Naive thymus-derived CD4-positive, alpha-beta T cell (primary cell): ENCODE data around the gene ZNHIT1. TPM values are rescaled to one million over a fixed set of nuclear protein-coding genes. Genes with fewer than 3 reads are reported as not detected.
A peak's percentile ranks its signal among the peaks of the same experiment; 100 is the strongest.
"Not testable (repeated sequence)": the region's sequence is repeated elsewhere in the genome, so short reads cannot be mapped to it uniquely, and the experiment has no call there.

ENCODE experiments used
- ATAC-seq: fragments of 150-1000 bp; cut with Tn5 transposase; 2 replicates; pipeline ENCODE4 v1.10.0; 2021; ENCODE audit warnings: mild to moderate bottlenecking, moderate library complexity
- CTCF ChIA-PET: fragments of 350-600 bp; sonication (Branson Sonifier 250); formaldehyde crosslinking; loops from one replicate; lab custom pipeline; 2021; ENCODE audit warnings: antibody characterized with exemption; lab: Charles Lee
- POLR2A ChIA-PET: fragments of 350-600 bp; sonication (Branson Sonifier 250); formaldehyde crosslinking; loops from one replicate; lab custom pipeline; 2021; ENCODE audit warnings: antibody characterized with exemption, inconsistent platforms; lab: Charles Lee
- DNase-seq, 9 donors: peaks; one replicate each; pipeline versions ENCODE4 v3.0.0 to v3.0.0-alpha.2; 2020 to 2022; ENCODE audit warnings: mixed read lengths in 1 of 9
- H3K27ac ChIP-seq: one replicate; pipeline ENCODE4 v1.7.0; 2013; ENCODE audit warnings: mild to moderate bottlenecking, low read depth, low read length, moderate library complexity
- H3K27me3 ChIP-seq, 2 donors: one replicate each; pipeline ENCODE4 v1.7.0; 2013; ENCODE audit warnings: low read length in 2 of 2, mild to moderate bottlenecking in 2 of 2, moderate library complexity in 2 of 2; ENCODE audit not compliant: control insufficient read depth in 2 of 2, insufficient read depth in 2 of 2
- H3K36me3 ChIP-seq, 3 experiments: 1 replicate in 2 of 3; 2 replicates in 1 of 3; pipeline ENCODE4 v1.7.0; 2013; ENCODE audit warnings: low read length in 3 of 3, mild to moderate bottlenecking in 3 of 3, moderate library complexity in 1 of 3; ENCODE audit not compliant: insufficient read depth in 3 of 3, control insufficient read depth in 2 of 3
- H3K4me1 ChIP-seq, 2 donors: one replicate each; pipeline ENCODE4 v1.7.0; 2013; ENCODE audit warnings: low read length in 2 of 2, mild to moderate bottlenecking in 2 of 2, moderate library complexity in 1 of 2; ENCODE audit not compliant: control insufficient read depth in 2 of 2, insufficient read depth in 2 of 2
- H3K4me3 ChIP-seq: 2 replicates; pipeline ENCODE4 v1.7.0; 2013; ENCODE audit warnings: mild to moderate bottlenecking, low read length
- H3K9me3 ChIP-seq, 3 experiments: 1 replicate in 2 of 3; 2 replicates in 1 of 3; pipeline ENCODE4 v1.7.0; 2013; ENCODE audit warnings: low read length in 3 of 3; ENCODE audit not compliant: control insufficient read depth in 2 of 3
- H3K27ac Mint-ChIP-seq, 9 donors: one replicate each; pipeline ENCODE4 v1.8.0; 2020 to 2022; ENCODE audit warnings: mixed read lengths in 9 of 9, mild to moderate bottlenecking in 8 of 9, moderate library complexity in 5 of 9, inconsistent platforms in 2 of 9
- H3K27me3 Mint-ChIP-seq, 5 donors: one replicate each; pipeline ENCODE4 v1.8.0; 2021 to 2022; ENCODE audit warnings: mixed read lengths in 5 of 5, mild to moderate bottlenecking in 1 of 5
- H3K36me3 Mint-ChIP-seq, 5 donors: one replicate each; pipeline ENCODE4 v1.8.0; 2020 to 2022; ENCODE audit warnings: mixed read lengths in 5 of 5, mild to moderate bottlenecking in 3 of 5, inconsistent platforms in 1 of 5
- H3K4me1 Mint-ChIP-seq, 7 donors: one replicate each; pipeline ENCODE4 v1.8.0; 2020 to 2022; ENCODE audit warnings: mixed read lengths in 7 of 7, mild to moderate bottlenecking in 3 of 7, inconsistent platforms in 1 of 7
- H3K4me3 Mint-ChIP-seq, 10 donors: one replicate each; pipeline ENCODE4 v1.8.0; 2020 to 2022; ENCODE audit warnings: mild to moderate bottlenecking in 10 of 10, mixed read lengths in 10 of 10, moderate library complexity in 6 of 10, inconsistent platforms in 2 of 10
- H3K9me3 Mint-ChIP-seq, 11 donors: one replicate each; pipeline ENCODE4 v1.8.0; 2020 to 2022; ENCODE audit warnings: mixed read lengths in 11 of 11, mild to moderate bottlenecking in 4 of 11, inconsistent platforms in 1 of 11, moderate library complexity in 1 of 11
- intact Hi-C, 2 donors: fragments of 100-400 bp; cut with micrococcal nuclease; formaldehyde crosslinking; loops; one replicate each; pipeline ENCODE4 v1.15.1; 2023
- polyA plus RNA-seq, 2 donors: library from polyadenylated mRNA; unstranded; fragments of 300-500 nt; fragmentation: Illumina TruSeq; gene quantifications; one replicate each; pipeline ENCODE4 v1.2.3, GENCODE V29; 2021
- total RNA-seq, 6 experiments: library from RNA in 5 of 6; stranded (reverse) in 5 of 6; gene quantifications; 1 replicate in 5 of 6; 2 replicates in 1 of 6; pipeline ENCODE4 v1.2.3 and lab custom pipeline; 2021 to 2026

The ZNHIT1 gene
- total and polyA plus RNA-seq, 7 experiments from 2014 or later = 32.1 to 72.1 (median 39.9) TPM

GRCh38 chr7:101203740-101204738, 13.9 kb upstream of the ZNHIT1 start:
- Mint-ChIP-seq H3K36me3 (peaks cover 0 to 21% (median 8%) of the 10 kb centered on the region in 5 donors), H3K27me3 (peaks cover 19 to 39% (median 28%) of the 10 kb centered on the region in 5 donors), H3K4me1 (peaks cover 0 to 22% (median 16%) of the 10 kb centered on the region in 7 donors), H3K4me3 (peak overlapping the region; percentile 27 to 86 (median 74)), H3K27ac (peak overlapping the region; percentile 51 to 93 (median 82))
- not testable (repeated sequence) for H3K36me3 ChIP-seq, H3K9me3 ChIP-seq, H3K9me3 Mint-ChIP-seq, H3K27me3 ChIP-seq, H3K27ac ChIP-seq, H3K4me1 ChIP-seq
- intact Hi-C loops = loop anchor here in 1 of 2 donors (1.0 kb wide), 1 partner anchor 12 kb away; no protein-coding TSS in a partner anchor
- POLR2A ChIA-PET = interaction anchor here (1.4 to 3.0 kb wide), 5 partner anchors 9 to 40 kb away, joined by 5 to 16 read pairs (median 7); partner anchors contain the start of genes FIS1, PLOD3 and ZNHIT1
- ATAC-seq = peak; percentile 47
- H3K4me3 ChIP-seq = peak overlapping the region; percentile 17
- CTCF ChIA-PET = interaction anchor here (0.6 to 3.1 kb wide), 3 partner anchors 11 to 60 kb away, joined by 3 to 14 read pairs (median 9); partner anchors contain the start of genes PLOD3 and ZNHIT1
- DNase-seq = peak in 6 of 9 donors; percentile 28 to 47 (median 39)

DNA sequence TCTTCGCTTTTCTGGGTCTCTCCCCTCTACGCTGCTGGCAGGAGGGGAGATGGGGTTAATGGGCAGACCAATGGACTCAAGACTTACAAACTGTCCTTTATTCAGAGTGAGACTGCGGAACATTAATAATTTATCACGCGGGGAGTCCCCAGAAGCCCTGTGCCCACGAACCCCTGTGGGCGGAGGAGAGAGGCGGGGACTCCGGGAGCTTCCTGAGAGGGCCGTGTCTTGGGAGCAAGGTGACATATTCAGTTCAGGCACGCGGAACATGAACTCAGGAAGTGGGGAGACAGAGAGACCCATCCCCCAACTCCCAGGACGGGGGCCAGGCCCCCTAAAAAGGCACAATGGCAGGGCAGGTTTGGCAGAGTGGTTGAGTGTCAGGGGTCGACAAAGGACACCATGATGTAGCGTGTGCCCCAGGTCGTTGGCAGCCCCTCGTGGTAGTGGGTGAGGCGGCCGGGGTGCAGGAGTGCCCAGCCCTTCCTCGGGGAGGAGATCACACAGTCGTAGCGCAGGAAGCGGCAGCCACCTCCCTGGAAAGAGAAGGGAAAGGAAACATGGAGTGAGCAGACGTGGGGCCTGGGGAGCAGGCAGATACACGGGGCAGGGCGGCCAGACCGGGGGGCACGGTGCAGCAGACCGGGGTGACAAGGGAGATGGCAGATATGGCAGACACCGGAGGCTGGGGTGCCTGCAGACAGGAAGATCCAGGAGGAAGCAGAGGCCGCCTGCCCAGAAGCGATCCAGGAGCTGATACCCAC, 11.9 kb upstream of the ZNHIT1 start:
- CTCF ChIA-PET = interaction anchor here (0.7 to 3.1 kb wide), 3 partner anchors 11 to 50 kb away, joined by 3 to 14 read pairs (median 3); partner anchors contain the start of genes PLOD3 and ZNHIT1
- H3K27ac ChIP-seq = no peak overlapping the region
- Mint-ChIP-seq H3K27ac (peak overlapping the region in 1 of 9 donors; percentile 28), H3K27me3 (peaks cover 8 to 26% (median 18%) of the 10 kb centered on the region in 5 donors), H3K36me3 (peaks cover 0 to 21% (median 8%) of the 10 kb centered on the region in 5 donors), H3K4me1 (peaks cover 0 to 16% (median 11%) of the 10 kb centered on the region in 7 donors), H3K9me3 (no peaks in the 10 kb centered on the region), H3K4me3 (no peak overlapping the region)
- peaks cover 0 to 2% of the 10 kb centered on the region in 2 donors for H3K4me1 ChIP-seq
- DNase-seq = no peak
- no peak for ATAC-seq
- peaks cover 0 to 29% (median 0%) of the 10 kb centered on the region in 3 experiments for H3K36me3 ChIP-seq
- no peaks in the 10 kb centered on the region for H3K27me3 ChIP-seq
- POLR2A ChIA-PET = no interaction called here
- no peaks in the 10 kb centered on the region for H3K9me3 ChIP-seq
- intact Hi-C loops = no loop called here
- H3K4me3 ChIP-seq = no peak overlapping the region

GRCh38 chr7:101206665-101207042, 11.3 kb upstream of the ZNHIT1 start:
- no peak for ATAC-seq

DNA sequence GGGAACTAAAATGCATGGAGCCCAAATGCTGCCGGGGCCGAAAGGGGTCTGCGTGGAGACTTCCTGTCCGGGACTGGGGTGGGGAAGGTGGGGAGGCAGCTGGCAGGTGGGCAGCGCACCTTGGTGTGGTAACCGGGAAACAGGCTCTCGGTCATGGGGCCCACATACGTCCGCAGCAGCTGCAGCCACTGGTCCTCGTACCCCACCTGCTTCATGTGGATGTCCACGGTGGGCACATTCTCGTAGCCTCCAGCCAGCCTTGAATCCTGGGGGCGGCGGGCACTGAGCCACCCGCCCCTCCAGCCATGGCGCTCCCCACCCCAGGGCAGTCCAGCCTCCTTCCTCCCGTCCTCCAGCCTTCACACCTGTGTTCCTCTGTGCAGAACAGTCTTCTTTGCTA, 10.5 kb upstream of the ZNHIT1 start:
- H3K36me3 ChIP-seq = peaks cover 0 to 43% (median 0%) of the 10 kb centered on the region in 3 experiments
- ChIA-PET CTCF (no interaction called here), POLR2A (no interaction called here)
- H3K27ac ChIP-seq = no peak overlapping the region
- DNase-seq (no peak), ATAC-seq (no peak)
- Mint-ChIP-seq H3K4me1 (peaks cover 0 to 15% (median 10%) of the 10 kb centered on the region in 7 donors), H3K4me3 (no peak overlapping the region), H3K27ac (no peak overlapping the region), H3K36me3 (peaks cover 0 to 24% (median 8%) of the 10 kb centered on the region in 5 donors), H3K27me3 (peaks cover 6 to 15% (median 11%) of the 10 kb centered on the region in 5 donors), H3K9me3 (no peaks in the 10 kb centered on the region)
- no peaks in the 10 kb centered on the region for H3K27me3 ChIP-seq
- no peaks in the 10 kb centered on the region for H3K9me3 ChIP-seq
- intact Hi-C loops = no loop called here
- H3K4me1 ChIP-seq = peaks cover 0 to 2% of the 10 kb centered on the region in 2 donors
- no peak overlapping the region for H3K4me3 ChIP-seq

More at GRCh38 chr7:101206665-101207042, 11.3 kb upstream of the ZNHIT1 start:
- Histone ChIP-seq H3K27ac (no peak overlapping the region), H3K9me3 (no peaks in the 10 kb centered on the region), H3K27me3 (no peaks in the 10 kb centered on the region), H3K4me3 (no peak overlapping the region), H3K36me3 (peaks cover 0 to 35% (median 0%) of the 10 kb centered on the region in 3 experiments), H3K4me1 (peaks cover 0 to 2% of the 10 kb centered on the region in 2 donors)
- intact Hi-C loops = no loop called here
- Mint-ChIP-seq H3K36me3 (peaks cover 0 to 24% (median 8%) of the 10 kb centered on the region in 5 donors), H3K4me1 (peaks cover 0 to 16% (median 10%) of the 10 kb centered on the region in 7 donors), H3K27ac (peak overlapping the region in 1 of 9 donors; percentile 28), H3K9me3 (no peaks in the 10 kb centered on the region), H3K4me3 (no peak overlapping the region), H3K27me3 (peaks cover 7 to 20% (median 12%) of the 10 kb centered on the region in 5 donors)
- CTCF ChIA-PET = no interaction called here
- POLR2A ChIA-PET = no interaction called here
- DNase-seq = no peak

DNA sequence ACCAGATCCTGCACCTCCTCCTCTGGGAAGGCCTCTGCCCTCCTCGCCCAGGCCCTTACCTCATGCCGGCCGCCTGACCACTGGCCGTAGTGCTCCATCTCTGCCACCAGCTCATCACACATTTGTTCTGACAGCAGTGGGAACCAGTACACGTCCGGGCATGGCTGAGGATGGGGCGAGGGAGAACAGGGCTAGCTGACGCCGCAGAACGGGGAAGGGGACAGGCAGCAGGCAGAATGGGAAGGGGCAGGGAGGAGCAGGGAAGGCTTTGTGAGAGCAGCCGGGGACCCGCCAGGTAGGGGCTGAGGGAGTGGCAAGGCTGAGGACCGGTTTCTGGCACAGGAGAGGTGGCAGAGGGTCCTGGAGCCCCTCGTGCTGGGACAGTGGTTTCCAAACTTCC, 9.2 kb upstream of the ZNHIT1 start:
- no peaks in the 10 kb centered on the region for H3K9me3 Mint-ChIP-seq
- Histone ChIP-seq H3K4me1 (no peaks in the 10 kb centered on the region), H3K9me3 (no peaks in the 10 kb centered on the region), H3K27ac (no peak overlapping the region), H3K27me3 (no peaks in the 10 kb centered on the region), H3K4me3 (no peak overlapping the region), H3K36me3 (peaks cover 0 to 46% (median 0%) of the 10 kb centered on the region in 3 experiments)
- H3K4me3 Mint-ChIP-seq = no peak overlapping the region
- DNase-seq (no peak), ATAC-seq (no peak)
- H3K27ac Mint-ChIP-seq = peak overlapping the region in 1 of 9 donors; percentile 2
- intact Hi-C loops = no loop called here
- peaks cover 0 to 24% (median 6%) of the 10 kb centered on the region in 5 donors for H3K36me3 Mint-ChIP-seq
- H3K27me3 Mint-ChIP-seq = peaks cover 0 to 7% (median 2%) of the 10 kb centered on the region in 5 donors
- ChIA-PET CTCF (interaction anchor here (0.7 kb wide), 1 partner anchor 16 kb away, joined by 3 read pairs; no protein-coding TSS in a partner anchor), POLR2A (interaction anchor here (0.6 kb wide), 1 partner anchor 9 kb away, joined by 6 read pairs; the partner anchor contains the start of genes PLOD3 and ZNHIT1)
- peaks cover 0 to 7% (median 6%) of the 10 kb centered on the region in 7 donors for H3K4me1 Mint-ChIP-seq

GRCh38 chr7:101210143-101210542, 7.8 kb upstream of the ZNHIT1 start:
- ATAC-seq = no peak
- no peak for DNase-seq
- no peak overlapping the region for H3K4me3 Mint-ChIP-seq
- Histone ChIP-seq H3K9me3 (no peaks in the 10 kb centered on the region), H3K27me3 (no peaks in the 10 kb centered on the region), H3K4me3 (no peak overlapping the region), H3K27ac (no peak overlapping the region), H3K36me3 (peaks cover 0 to 51% (median 0%) of the 10 kb centered on the region in 3 experiments), H3K4me1 (no peaks in the 10 kb centered on the region)
- no peaks in the 10 kb centered on the region for H3K9me3 Mint-ChIP-seq
- no peaks in the 10 kb centered on the region for H3K27me3 Mint-ChIP-seq
- ChIA-PET CTCF (no interaction called here), POLR2A (no interaction called here)
- H3K27ac Mint-ChIP-seq = no peak overlapping the region
- peaks cover 0 to 28% (median 4%) of the 10 kb centered on the region in 5 donors for H3K36me3 Mint-ChIP-seq
- peaks cover 0 to 3% (median 0%) of the 10 kb centered on the region in 7 donors for H3K4me1 Mint-ChIP-seq
- intact Hi-C loops = no loop called here
